ENCODE measurements around the gene DCANP1. TPM values are rescaled to one million over a fixed set of nuclear protein-coding genes. Genes with fewer than 3 reads are reported as not detected.

Gene DCANP1
- total and polyA plus RNA-seq, 10 of the 15 experiments (the other 5 are each of a cell fraction or from before 2014, with no cell fraction given): 0.01 TPM; not detected in 9

GRCh38 chr5:135397084-135397483 is 50.1 kb downstream of the DCANP1 start:
- DNase-seq (ENCODE audit: low read depth, low spot score) (no peak), FAIRE-seq (no peak), ATAC-seq (no peak)
- ChIA-PET CTCF (interaction anchor here (0.7 to 0.9 kb wide), 2 partner anchors 27 to 30 kb away, joined by 3 read pairs; no protein-coding TSS in a partner anchor), RAD21 (ENCODE audit: unreplicated experiment) (no interaction called here), POLR2A (no interaction called here), SMC1A (ENCODE audit: uncharacterized antibody, unreplicated experiment) (no interaction called here)
- peaks cover 74% of the 10 kb centered on the region for H3K79me2 ChIP-seq (ENCODE audit: control insufficient read depth, insufficient read depth, low read length)
- 98% methylated on average over 5 of the region's 5 CpGs for WGBS (ENCODE audit: insufficient coverage, insufficient replicate concordance, low lambda C conversion rate, missing lambda C conversion rate)
- peaks cover 27% of the 10 kb centered on the region for H3K4me1 ChIP-seq (ENCODE audit: control insufficient read depth, insufficient read depth, low read length)
- BruUV-seq (replicated peaks): no TSS peak
- H3K9me3 ChIP-seq (replicated peaks; ENCODE audit: control insufficient read depth, insufficient read depth, low read length): no peaks in the 10 kb centered on the region
- H3K27ac ChIP-seq (ENCODE audit: control insufficient read depth, insufficient read depth): no peak overlapping the region
- peak overlapping the region; percentile 81 for H3K4me2 ChIP-seq (ENCODE audit: control insufficient read depth, insufficient read depth)
- no peak overlapping the region for H2AFZ ChIP-seq (ENCODE audit: control insufficient read depth, low read depth, low read length)
- peaks cover 8% of the 10 kb centered on the region; the same call in 1 of the 2 replicates for H4K20me1 ChIP-seq (ENCODE audit: control insufficient read depth, insufficient read depth)
- no peaks in the 10 kb centered on the region; a peak in 2 of 4 replicates for H3K36me3 ChIP-seq (ENCODE audit: control insufficient read depth in 2 of 2, insufficient read depth in 2 of 2, low read length in 1 of 2)
- no peaks in the 10 kb centered on the region for H3K27me3 ChIP-seq (replicated peaks in 1 of 2; ENCODE audit: control insufficient read depth in 2 of 2, insufficient read depth in 2 of 2, low read length in 1 of 2)
- peak overlapping the region; percentile 48; the same call in 1 of the 2 replicates for H3K9ac ChIP-seq (ENCODE audit: control insufficient read depth, insufficient read depth, low read length)
- intact Hi-C loops (cut with micrococcal nuclease; ENCODE audit: unreplicated experiment) (no loop called here), in situ Hi-C loops (cut with MboI) (no loop called here)
- H3K4me3 ChIP-seq: peak overlapping the region; percentile 80; the same call in 1 of the 2 replicates
- TF ChIP-seq GABPA (IDR thresholded peaks at IDR 0.05; ENCODE audit: low read depth): no peak
- TF ChIP-seq SUPT20H (IDR thresholded peaks at IDR 0.05; ENCODE audit: borderline replicate concordance, control insufficient read depth, low read depth, low read length): no peak
- TF ChIP-seq SRF (IDR thresholded peaks at IDR 0.05; ENCODE audit: low read depth in 2 of 2, low read length in 2 of 2): no peak
- no peak for TF ChIP-seq SPI1 (IDR thresholded peaks at IDR 0.05; ENCODE audit: borderline replicate concordance, insufficient read depth, low read depth, low read length)
- no peak for TF ChIP-seq POLR2AphosphoS5 (IDR thresholded peaks at IDR 0.05; ENCODE audit: low read length)
- no peak for TF ChIP-seq ZBTB40 (IDR thresholded peaks at IDR 0.05; ENCODE audit: borderline replicate concordance)
- no peak for TF ChIP-seq ELK1 (IDR thresholded peaks at IDR 0.05; ENCODE audit: low read depth, low read length)
- TF ChIP-seq CHD4 (IDR thresholded peaks at IDR 0.05): no peak
- TF ChIP-seq BACH1 (IDR thresholded peaks at IDR 0.05; ENCODE audit: borderline replicate concordance): no peak
- TF ChIP-seq ZBED1 (IDR thresholded peaks at IDR 0.05; ENCODE audit: borderline replicate concordance): no peak
- no peak for TF ChIP-seq SP1 (IDR thresholded peaks at IDR 0.05; ENCODE audit: low read depth, low read length)
- TF ChIP-seq RFX5 (IDR thresholded peaks at IDR 0.05; ENCODE audit: low read depth, low read length): no peak
- no peak for TF ChIP-seq TAF1 (IDR thresholded peaks at IDR 0.05; ENCODE audit: borderline replicate concordance, low read depth, low read length)
- no peak for TF ChIP-seq FOS (IDR thresholded peaks at IDR 0.05; ENCODE audit: borderline replicate concordance, extremely low read depth, insufficient read length)
- no peak for TF ChIP-seq CBX3 (IDR thresholded peaks at IDR 0.05; ENCODE audit: borderline replicate concordance, low read depth)
- no peak for TF ChIP-seq TARDBP (IDR thresholded peaks at IDR 0.05; ENCODE audit: borderline replicate concordance)
- no peak for TF ChIP-seq YY1 (IDR thresholded peaks at IDR 0.05; ENCODE audit: low read depth, low read length)

Measured in GM12878 (cell line).